Sigmoid colon (tissue), 4 donors: ENCODE data around the gene CNGB1.

Experiments used
- EP300 ChIP-seq, 4 donors: sonication (generic); formaldehyde crosslinking; IDR thresholded peaks; one replicate each; pipeline ENCODE4 v1.6.1; 2017; ENCODE audit warnings: antibody characterized with exemption in 4 of 4
- TF ChIP-seq, protein P1 (sequence below), 4 experiments: fragments of 450-650 bp in 3 of 4; fragments of 200-600 bp in 1 of 4; IDR thresholded peaks; one replicate each; pipeline ENCODE4 v1.5.1; 2016 to 2019; ENCODE audit warnings: antibody characterized with exemption in 4 of 4, mild to moderate bottlenecking in 3 of 4, moderate library complexity in 2 of 4

DNA sequence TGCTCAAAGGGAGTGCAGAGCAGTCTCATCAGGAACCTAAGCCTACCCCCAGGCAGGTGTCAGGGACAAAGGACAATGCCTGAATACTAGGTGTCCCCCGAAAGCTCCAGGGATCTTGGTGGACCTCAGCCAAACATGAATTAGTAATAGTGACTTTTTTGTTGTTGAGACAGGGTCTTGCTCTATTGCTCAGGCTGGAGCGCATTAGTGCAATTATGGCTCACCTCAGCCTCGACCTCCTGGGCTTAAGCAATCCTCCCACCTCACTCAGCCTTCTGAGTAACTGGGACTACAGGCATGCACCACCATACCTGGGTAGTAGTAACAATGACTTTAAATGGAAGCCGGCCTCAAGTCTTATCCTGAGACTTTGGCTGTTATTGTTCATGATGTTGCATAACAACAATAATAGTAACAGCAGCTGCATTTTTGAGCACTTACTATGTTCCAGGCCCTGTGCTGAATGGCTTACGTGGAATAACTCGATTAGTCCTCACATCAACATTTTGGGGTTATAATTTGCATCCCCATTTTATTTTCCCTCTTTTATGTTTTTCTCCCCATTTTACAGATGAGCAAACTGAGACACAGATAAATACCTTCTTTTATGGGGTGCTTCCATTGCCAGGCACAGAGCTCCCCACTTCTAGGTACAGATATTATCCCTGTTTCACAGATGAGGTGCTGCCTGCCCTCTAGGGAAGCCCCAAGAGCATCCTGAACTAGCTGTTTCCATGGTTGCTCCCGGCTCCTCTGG is 19.5 kb downstream of the CNGB1 start:
- TF ChIP-seq, protein P1, sequence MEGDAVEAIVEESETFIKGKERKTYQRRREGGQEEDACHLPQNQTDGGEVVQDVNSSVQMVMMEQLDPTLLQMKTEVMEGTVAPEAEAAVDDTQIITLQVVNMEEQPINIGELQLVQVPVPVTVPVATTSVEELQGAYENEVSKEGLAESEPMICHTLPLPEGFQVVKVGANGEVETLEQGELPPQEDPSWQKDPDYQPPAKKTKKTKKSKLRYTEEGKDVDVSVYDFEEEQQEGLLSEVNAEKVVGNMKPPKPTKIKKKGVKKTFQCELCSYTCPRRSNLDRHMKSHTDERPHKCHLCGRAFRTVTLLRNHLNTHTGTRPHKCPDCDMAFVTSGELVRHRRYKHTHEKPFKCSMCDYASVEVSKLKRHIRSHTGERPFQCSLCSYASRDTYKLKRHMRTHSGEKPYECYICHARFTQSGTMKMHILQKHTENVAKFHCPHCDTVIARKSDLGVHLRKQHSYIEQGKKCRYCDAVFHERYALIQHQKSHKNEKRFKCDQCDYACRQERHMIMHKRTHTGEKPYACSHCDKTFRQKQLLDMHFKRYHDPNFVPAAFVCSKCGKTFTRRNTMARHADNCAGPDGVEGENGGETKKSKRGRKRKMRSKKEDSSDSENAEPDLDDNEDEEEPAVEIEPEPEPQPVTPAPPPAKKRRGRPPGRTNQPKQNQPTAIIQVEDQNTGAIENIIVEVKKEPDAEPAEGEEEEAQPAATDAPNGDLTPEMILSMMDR (IDR thresholded peaks at IDR 0.05) = no peak
- TF ChIP-seq EP300 (IDR thresholded peaks at IDR 0.05) = no peak
